ENCODE measurements around the gene POU4F1.

The POU4F1 gene

DNA sequence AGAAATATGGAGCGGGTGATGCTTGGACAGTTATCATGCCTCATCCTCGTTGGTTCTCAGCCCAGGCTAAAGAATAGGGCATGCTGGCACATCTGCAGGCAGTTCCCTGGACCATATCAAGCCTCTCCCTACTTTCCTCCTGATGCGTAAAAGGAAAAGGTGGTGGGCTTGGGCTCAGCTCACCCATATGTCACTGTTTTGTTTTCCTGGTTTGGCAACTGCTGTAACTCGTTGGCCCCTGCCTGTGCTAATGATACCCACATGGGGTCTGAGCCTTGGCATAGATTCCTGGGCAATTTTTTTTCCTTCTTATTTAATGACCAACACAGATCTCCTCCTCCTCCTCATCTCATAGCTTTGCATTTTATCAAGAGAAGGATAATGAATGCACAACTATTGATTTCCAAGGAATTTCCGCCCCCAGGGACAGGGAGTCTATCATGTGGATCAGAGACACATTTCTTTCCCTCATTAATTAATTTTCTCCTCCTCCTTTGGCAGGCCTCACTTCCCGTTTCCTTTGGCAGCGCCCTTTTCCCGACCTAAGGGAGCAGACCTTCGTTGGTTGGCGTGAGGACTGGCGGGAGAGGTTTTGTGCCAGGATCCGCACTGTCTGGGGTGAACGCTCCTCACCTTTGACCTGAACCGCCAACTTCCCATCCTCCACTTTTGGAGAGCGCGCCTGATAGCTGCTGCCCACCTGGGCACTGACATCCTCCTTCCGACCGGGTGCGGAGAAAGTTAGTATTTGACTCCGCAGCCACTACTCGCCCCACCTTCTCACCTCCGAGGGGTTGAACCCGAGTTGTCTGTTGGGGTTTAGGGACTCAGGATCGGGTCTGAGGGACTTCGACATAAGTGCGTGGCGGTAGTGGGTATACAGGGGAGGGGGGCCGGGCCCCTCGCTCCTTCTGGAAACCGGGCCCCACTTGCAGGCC lies 3.4 kb upstream of the POU4F1 start:
- DNase-seq (ENCODE audit: low read depth) = no peak

DNA sequence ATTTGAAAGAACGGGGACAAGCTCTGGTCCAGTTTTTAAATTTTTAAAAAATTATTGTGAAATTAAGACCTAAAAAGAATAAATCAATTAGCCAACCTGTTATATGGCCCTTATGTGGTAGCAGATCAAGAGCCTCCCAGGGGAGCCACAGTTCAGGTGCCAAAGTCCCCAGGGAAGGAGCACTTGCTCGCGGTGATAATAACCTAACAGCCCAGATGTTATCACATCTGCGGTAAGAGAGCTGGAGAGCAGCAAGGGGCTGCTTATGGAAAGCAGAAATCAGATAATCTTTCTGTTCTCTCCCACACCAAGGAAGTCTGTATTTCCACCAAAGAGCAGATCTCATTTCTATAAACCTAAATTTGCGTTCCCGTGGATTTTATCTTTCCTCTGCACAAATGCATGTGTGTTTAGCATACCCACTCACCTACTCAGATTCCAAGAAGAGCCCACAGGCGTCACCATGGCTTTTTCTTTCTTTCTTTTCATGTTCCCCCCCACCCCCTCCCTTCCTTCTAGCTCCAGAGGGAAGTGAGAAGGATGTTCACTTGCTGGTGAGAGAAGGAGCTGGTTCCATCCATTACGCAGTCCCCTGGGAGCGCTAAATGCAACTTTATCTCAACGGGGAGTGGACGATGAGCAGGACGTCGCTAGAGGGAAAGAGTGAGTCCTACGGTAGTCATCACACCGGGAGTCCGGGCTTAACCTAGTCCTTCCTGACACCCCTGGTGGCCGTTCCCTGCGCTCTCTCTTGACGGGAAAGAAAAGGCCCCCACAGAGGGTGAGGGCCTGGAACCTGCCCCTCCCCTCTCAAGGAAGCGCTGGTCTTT lies 1.6 kb upstream of the POU4F1 start:
- DNase-seq (ENCODE audit: low read depth) = no peak

DNA sequence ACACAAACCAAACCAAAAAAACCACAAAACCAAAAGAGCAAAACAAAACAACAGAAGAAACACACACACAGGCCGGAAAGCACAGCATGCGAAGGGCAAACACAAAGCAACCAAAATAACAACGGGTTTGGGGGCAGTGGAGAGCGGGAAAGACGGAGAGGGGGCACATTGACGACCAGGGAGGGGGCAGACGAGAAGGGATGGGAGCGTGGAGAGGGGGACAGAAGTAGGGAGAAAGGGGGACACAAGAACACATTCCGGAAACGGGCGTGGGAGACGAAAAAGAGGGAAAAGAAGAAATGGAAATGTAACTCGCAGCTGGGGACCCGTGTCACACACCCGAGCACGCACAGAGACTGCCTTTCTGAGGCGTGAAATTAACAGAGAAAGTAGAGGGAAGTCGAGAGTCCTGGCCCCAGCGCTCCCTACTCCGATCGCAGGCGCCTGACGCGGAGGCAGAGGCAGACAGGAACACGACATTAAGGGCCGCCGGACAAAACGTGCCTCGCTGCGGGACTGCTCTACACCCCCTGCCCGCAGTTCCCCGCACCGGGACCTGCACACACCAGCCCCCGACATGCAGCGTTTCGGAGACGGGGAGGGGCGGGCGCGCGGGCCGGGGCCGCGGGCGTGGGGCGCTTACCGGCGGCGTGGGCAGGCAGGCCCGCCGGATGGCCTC lies 652 bp downstream of the POU4F1 start:
- DNase-seq (ENCODE audit: low read depth) = no peak

DNA sequence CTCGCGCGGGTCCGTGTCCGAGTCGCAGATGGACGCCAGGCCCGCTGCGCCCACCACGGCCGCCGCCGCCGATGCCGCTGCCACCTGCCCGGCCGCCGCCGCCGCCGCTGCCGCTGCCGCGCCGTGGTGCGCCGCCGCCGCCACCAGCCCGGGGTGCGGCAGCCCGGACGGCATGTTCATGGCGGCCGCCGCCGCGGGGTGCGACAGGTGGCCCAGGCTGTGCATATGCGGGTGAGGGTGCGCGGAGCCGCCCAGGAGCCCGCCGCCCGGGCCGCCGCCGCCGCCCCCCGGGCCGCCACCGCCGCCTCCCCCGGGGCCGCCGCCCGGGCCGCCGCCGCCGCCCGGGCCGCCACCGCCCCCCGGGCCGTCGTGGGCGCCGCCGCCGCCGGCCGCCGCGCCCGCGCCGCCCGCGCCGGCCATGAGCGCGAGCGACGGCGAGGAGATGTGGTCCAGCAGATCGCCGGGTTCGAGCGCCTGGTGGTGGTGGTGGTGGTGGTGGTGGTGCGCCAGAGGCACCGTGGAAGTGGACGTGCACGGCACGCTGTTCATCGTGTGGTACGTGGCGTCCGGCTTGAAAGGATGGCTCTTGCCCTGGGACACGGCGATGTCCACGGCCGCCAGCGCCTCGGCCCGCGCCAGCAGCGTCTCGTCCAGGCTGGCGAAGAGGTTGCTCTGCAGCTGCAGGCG lies 1.3 kb downstream of the POU4F1 start:
- DNase-seq (ENCODE audit: low read depth) = no peak

DNA sequence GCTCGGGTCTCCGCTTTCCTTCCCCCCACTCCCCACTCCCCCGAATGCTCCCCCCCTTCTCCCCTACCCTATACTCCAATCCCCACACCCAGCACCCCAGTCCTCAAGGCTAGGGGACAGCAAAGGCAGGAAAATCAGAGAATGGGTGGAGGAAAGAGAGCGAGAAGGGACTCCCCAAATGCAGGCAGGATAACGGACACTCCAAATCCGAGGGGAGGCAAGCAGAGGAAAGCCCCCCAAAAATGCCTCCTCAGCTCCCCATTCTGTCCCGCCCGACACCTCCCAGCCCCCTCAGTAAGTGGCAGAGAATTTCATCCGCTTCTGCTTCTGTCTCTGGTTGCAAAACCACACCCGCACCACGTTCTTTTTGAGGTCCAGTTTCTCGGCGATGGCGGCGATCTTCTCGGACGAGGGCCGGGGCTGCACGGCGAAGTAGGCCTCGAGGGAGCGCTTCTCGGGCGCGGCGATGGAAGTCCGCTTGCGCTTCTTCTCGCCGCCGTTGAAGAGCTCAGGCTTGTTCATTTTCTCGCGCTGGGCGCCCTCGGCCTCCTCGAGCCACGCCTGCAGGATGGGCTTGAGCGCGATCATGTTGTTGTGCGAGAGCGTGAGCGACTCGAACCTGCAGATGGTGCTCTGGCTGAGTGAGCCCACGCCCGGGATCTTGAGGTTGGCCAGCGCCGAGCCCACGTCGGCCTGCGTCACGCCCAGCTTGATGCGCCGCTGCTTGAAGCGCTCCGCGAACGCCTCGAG lies 2.1 kb downstream of the POU4F1 start:
- no peak for DNase-seq (ENCODE audit: low read depth)

DNA sequence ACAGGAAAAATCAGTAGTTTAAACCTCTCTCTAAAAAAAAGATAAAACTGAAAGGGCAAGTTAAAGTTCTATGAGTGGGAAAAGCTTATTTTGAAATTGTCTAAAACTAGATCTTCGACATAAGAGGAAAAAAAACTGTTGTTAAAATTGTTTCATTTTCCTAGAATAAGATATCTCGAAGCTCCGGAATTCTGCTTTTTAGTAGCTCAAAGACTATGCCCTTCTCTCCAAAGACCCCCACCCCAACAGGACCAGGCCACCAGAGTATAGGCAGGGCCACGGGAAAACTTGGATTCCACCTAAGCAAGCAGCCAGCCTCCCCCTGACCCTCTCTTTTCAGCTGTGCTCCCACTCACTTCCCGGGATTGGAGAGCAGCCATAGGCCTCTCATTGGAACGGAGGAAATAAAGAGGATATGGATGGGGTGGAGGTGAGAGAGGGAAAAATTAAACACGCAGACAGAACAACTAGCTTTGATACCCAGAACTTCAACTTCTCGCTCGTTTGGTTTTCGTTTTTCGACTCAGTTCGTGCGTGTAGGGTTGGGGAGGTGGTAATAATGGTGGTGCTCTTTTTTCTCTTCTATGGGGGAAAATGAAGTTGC lies 3.0 kb downstream of the POU4F1 start:
- no peak for DNase-seq (ENCODE audit: low read depth)

DNA sequence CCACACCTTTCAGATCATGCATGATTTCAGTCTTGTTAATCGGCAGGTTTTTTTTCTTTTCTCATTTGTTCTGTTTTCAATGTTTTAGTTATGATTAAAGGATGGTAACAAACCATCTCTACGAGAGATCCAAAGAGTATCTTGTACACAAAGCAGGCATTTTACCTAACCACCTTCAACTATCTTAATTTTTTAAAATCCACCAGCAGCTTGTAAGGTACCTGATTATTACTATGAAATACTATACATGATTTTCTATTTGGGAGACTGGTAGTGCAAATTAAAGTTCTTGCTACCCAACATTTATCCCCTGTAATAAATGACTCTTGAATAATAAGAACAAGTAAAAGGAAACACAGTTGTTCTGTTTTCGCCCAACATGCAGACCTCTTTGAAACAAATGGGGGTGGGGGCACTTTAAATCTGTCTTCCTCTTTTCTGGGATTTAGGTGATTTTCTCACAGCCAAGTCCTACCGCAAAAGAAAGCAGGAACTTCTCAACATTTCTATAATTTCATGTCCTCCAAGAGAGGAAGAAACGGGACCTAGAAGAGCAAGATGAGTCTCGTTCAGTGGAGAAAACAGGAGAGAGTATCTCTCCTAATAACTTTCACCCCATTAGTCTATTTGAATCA lies 3.6 kb downstream of the POU4F1 start:
- no peak for DNase-seq (ENCODE audit: low read depth)

DNA sequence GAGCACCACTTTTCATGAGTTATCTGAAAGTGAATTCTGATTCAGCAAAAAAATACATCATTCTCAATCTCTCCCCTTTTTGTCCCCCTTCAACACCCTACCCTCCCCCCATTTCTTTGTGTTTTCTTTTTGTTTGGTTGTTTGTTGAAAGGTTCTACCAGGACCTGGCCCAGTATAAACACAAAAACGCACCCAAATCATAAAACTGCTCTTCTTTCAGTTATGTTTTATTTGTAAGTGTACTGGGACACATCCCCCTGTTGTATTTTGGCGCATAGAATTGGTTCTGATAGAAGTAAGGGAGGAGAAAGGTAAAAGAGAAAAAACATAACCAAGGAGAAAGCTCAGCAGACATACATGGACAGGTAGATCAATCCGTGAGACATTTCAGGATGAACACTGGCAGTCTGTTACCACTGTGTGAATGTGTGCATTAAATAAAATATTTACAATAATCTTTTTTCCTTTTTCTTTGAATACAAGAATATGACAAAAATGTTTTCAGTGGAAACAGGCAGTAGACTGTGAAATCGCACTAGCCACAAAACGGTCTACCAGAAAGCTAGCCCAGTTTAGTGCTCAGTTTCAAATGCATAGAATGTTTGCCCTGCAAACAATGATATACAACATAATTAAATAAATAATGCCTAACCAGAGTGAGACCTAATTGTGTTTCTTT lies 4.2 kb downstream of the POU4F1 start:
- DNase-seq (ENCODE audit: low read depth) = no peak

DNA sequence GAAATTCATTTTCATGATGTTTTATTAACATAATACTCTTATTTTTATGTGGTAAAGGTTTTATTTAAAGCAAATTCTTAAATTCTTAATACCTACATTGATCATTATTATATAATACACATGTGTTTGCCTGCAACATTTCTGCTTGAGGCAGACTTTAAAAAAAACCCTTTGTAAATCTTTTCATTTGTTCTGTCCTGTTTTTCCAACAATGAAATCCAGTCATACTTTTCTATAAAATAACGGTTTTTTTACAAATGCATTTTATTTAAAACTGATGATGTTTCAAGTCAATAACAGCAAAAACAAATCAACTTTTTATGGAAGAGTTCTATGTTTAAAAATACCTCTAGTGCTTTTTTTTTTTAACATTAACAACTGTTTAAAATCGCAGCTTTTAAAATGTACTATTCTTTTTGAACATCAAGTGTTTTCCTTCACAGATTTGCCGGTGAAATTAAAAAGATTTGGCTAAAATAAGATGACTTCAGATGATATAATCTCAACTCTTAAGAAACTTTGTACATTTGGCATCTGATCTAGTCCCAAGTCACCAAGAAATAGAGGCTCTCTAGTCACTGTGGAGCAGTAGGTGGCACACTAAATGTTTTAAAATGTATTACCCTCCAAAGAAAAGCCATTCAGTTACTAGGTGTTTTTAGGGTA lies 5.1 kb downstream of the POU4F1 start:
- DNase-seq (ENCODE audit: low read depth) = no peak

DNA sequence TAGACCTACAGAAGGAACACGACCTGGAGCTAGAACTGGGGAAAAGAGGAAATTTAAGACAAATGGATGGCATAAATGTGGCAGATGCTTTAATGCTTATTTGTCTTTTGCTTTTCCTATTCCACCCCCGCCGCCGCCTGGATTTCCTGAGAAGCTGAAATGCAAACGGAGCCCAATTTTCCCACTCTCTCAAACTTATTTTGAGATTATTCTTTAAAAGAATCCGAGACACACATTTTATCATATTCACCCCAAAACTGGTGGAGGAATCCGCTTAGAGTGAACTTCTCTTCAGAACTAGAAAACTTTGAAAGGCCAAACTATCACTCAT lies 5.8 kb downstream of the POU4F1 start:
- no peak for DNase-seq (ENCODE audit: low read depth)

DNA sequence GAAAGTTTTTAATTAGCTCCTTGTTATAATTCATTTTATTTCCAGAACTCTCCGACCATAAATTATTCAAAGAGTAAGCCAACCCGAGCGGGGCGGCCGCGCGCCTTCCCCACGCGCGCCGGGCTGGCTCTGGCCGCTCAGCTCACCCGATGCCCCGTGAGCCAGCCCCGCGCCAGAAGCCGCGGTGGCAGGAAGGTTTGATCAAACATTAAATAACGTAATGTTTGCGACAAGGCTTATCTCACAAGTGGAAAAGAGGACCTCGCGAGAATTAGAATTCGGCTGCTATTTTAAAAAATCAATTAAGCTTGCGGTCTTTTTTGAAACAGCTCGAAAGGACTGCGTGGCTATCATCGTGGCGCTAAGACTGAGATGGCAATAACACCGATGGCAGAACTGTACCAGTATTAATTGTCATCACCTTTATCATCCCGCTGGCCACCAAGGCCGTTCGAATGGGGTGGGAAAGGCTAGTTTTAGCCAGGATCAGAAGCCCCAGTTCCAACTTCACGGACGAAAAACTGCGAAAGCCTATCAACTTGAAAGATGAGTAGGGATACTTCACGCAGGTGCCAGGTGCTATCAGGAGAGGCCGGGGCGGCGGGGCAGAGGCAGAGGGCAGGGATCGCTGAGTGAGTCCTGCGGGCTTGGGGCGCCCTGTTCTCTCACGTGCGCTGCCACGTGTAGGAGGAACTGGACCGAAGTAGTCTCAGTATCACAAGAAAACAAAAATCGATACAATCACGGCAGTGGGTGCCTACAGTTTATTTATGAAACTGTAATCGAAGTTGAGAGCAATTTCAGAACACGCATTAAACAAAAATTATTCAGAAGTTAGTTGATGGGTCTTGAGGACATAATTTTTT lies 6.4 kb downstream of the POU4F1 start:
- no peak for DNase-seq (ENCODE audit: low read depth)

DNA sequence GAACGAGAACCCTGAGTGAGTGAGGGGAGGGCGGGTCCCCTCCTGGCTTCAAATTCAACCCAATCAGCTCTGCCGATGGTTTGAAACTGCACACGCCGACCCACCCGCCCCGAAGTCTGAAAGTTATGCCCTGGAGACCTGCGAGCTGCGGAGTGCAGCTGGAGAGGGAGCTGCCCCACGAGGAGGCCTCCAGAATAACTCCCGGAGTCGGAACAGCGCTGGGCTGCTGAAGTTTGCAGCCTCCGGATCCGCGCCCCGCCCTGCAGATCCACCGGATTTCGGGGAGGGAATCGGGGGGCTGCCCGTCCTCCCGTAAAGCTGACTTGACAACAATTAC lies 7.0 kb downstream of the POU4F1 start:
- no peak for DNase-seq (ENCODE audit: low read depth)

DNA sequence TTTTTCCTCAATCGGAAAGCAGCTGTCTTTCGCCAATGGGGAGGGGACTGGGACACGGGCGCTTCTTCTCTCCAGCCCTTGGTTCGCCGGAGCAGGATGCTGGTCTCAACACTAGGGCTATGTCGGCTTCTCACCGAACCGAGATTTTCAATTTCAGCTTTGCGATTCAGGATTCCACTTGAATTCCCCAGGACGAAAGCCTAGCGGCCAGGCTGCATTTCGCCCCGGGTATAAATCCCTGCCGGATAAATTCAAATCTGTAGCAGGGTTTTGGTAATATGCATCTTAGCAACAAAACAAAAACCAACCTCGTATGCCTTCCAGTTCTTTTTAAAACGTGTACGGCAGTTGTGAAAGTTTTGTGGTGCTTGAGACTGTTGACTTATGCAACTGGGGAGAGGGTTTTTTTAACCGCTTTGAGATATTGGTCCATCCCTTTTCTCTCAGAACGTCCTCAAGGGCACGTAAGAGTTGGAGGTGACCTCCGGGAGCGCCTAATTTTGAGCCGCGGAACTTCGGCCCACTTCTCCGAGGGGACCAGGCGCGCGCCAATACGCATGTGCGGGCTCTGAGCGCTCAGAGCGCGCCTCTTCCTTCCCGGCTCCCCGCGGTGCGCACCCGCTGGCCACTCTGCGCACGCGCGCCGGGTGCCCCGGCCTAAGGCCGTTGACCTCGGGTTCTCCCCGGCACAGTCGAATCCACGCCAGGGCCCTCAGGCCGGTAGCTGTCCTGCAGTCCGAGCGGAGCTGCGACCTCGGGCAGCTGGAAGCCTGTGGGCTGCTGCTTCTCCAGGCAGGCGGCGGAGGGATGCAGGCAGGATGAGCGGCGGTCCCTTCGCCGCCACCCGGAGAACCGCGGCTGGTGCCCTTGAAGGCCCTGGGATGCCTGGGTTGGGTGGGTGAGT lies 7.6 kb downstream of the POU4F1 start:
- DNase-seq (ENCODE audit: low read depth) = no peak

DNA sequence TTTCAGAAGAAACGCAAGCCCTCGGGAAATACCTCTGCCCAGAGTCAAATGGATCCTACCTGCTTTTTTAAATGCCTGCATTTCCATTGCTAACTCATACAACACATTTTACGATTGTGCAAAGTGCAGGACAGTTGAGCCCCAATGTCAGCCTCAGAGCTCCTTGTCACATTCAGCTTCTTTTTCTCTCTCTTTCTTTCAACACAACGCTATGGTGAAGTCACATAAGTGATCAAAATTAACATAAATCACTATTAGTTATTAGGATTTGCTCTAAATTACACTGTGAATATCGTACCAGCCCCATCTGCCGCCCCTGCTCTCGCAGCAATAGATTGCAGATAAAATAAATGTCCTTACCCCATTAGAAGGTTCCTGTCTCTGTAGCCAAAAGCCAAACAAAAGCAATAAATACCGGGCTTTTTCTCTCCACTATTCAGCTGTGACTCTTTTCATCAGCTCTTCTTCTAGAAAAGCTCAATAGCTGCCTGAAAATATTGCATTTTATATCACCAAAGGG lies 8.8 kb downstream of the POU4F1 start:
- no peak for DNase-seq (ENCODE audit: low read depth)

DNA sequence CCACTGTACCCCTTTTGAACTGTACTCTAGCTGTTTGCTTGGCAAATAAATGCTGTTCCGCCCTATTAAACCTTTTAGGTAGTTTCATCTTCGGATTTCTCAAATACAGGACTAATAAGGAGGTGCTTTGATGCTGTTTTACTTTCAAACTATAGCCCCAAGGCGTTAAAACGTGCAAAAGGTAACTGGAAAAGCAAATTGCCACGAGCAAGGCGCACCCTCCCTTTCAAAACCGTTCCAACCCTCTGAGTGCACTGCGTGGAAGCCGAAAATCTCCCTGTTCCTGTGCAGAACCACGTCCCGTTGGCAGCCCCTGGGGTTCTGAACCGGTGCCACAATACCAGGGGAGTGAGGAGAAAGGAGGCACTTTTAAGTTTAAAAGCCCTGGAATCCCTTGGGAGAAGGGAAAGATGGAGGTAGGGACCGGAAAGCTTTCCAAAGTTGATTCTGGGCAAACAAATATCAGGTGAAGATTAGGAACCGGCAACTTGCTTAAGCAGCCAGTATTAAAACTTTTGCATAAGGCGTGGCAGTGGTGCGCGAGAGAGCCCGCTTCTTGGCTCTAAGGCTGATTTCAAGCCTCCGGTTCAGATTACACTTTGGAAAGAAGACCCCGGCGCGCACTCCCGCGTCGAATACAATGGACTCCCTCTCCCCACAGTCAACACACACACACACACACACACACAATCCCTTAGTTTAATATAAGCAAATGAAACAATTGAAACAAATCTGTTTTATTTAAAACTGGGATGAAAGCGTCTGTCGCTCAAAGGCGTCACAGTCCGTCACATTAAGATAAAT lies 9.5 kb downstream of the POU4F1 start:
- DNase-seq (ENCODE audit: low read depth) = no peak

DNA sequence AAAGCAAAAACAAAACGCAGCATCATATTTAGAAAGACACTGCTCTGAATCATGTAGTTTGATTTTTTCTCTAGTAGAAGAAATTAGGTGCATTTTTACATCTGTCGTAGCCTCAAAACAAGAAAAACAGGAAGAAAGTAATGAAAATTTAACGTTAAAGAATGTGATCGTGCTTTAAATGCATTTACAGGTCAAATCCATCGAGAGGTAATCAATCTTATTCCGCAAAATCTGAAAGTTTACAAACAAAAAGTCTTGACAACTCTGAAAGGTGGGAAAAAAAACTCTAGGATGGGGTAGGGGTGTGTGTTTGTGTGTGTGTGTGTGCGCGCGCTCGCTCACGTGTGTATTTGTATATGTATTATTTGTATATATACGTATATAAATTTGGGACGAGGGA lies 10.2 kb downstream of the POU4F1 start:
- DNase-seq (ENCODE audit: low read depth) = no peak
